H1 (cell line): ENCODE data around the gene CCAR1. TPM values are rescaled to one million over a fixed set of nuclear protein-coding genes. Genes with fewer than 3 reads are reported as not detected.

ENCODE experiments used
- CTCF ChIA-PET: fragments of 300-600 bp; sonication (Branson Sonifier 250); formaldehyde crosslinking; loops from one replicate; lab custom pipeline; 2021; ENCODE audit not compliant: partially characterized antibody; lab: Charles Lee
- POLR2A ChIA-PET: fragments of 300-600 bp; sonication (Branson Sonifier 250); formaldehyde crosslinking; loops from one replicate; lab custom pipeline; 2021; ENCODE audit warnings: inconsistent platforms; ENCODE audit not compliant: partially characterized antibody; lab: Charles Lee
- DNase-seq, 2 experiments: peaks; one replicate each; pipeline versions ENCODE4 v3.0.0 to v3.0.0-alpha.2; 2010 to 2022; ENCODE audit warnings: low spot score in 2 of 2, low read depth in 1 of 2, mixed read lengths in 1 of 2
- FAIRE-seq: peaks from 2 replicates; lab custom pipeline; 2011; peaks lifted over from hg19 to GRCh38; lab: Jason Lieb, UNC
- H2AFZ ChIP-seq: 2 replicates; pipeline ENCODE4 v1.8.1; 2012; ENCODE audit warnings: low read length, inconsistent platforms
- H2AK5ac ChIP-seq: 2 replicates; pipeline ENCODE4 v1.6.1; 2013; ENCODE audit warnings: low read depth, low read length
- H2BK120ac ChIP-seq: replicated peaks from 2 replicates; pipeline ENCODE3; 2013; ENCODE audit warnings: low read depth, low read length, inconsistent platforms
- H2BK12ac ChIP-seq: 2 replicates; pipeline ENCODE4 v1.6.1; 2013; ENCODE audit warnings: low read depth, low read length
- H2BK15ac ChIP-seq: 2 replicates; pipeline ENCODE4 v1.6.1; 2013; ENCODE audit warnings: low read length
- H2BK20ac ChIP-seq: 2 replicates; pipeline ENCODE4 v1.6.1; 2013; ENCODE audit warnings: low read length
- H2BK5ac ChIP-seq: 2 replicates; pipeline ENCODE4 v1.6.1; 2013; ENCODE audit warnings: low read depth, low read length
- H3K14ac ChIP-seq: 2 replicates; pipeline ENCODE4 v1.6.1; 2013; ENCODE audit warnings: inconsistent platforms; ENCODE audit not compliant: insufficient read length
- H3K18ac ChIP-seq: 2 replicates; pipeline ENCODE4 v1.6.1; 2013; ENCODE audit warnings: low read length; ENCODE audit errors: extremely low read depth
- H3K23ac ChIP-seq: 2 replicates; pipeline ENCODE4 v1.6.1; 2013; ENCODE audit warnings: inconsistent platforms; ENCODE audit not compliant: insufficient read length
- H3K23me2 ChIP-seq: 2 replicates; pipeline ENCODE4 v1.6.1; 2013; ENCODE audit warnings: low read depth, low read length
- H3K27ac ChIP-seq: 2 replicates; pipeline ENCODE4 v1.6.1; 2011; ENCODE audit warnings: low read depth, low read length, inconsistent platforms
- H3K27me3 ChIP-seq, 4 experiments: replicated peaks in 1 of 4; 1 replicate in 1 of 4; 2 replicates in 3 of 4; pipeline versions ENCODE4 v1.6.1 to v1.8.1; 2011 to 2013; ENCODE audit warnings: low read length in 3 of 4, mild to moderate bottlenecking in 3 of 4, inconsistent platforms in 2 of 4, mixed read lengths in 2 of 4, moderate library complexity in 1 of 4; ENCODE audit not compliant: control insufficient read depth in 3 of 4, insufficient read depth in 3 of 4; ENCODE audit errors: extremely low read depth in 1 of 4
- H3K36me3 ChIP-seq, 4 experiments: 2 replicates each; pipeline versions ENCODE4 v1.6.1 to v1.8.1; 2011 to 2013; ENCODE audit warnings: mild to moderate bottlenecking in 4 of 4, low read length in 3 of 4, moderate library complexity in 2 of 4, control low read depth in 1 of 4, inconsistent platforms in 1 of 4; ENCODE audit not compliant: insufficient read depth in 4 of 4, control insufficient read depth in 2 of 4
- H3K4ac ChIP-seq: replicated peaks from 2 replicates; pipeline ENCODE3; 2013; ENCODE audit warnings: low read length, low read depth, mixed read lengths, inconsistent platforms; ENCODE audit not compliant: insufficient read length
- H3K4me1 ChIP-seq, 4 experiments: replicated peaks in 1 of 4; 1 replicate in 1 of 4; 2 replicates in 3 of 4; pipeline versions ENCODE4 v1.6.1 to v1.8.1; 2011 to 2013; ENCODE audit warnings: low read length in 3 of 4, inconsistent platforms in 2 of 4, mixed read lengths in 1 of 4; ENCODE audit not compliant: insufficient read depth in 4 of 4, control insufficient read depth in 3 of 4
- H3K4me2 ChIP-seq, 2 experiments: 2 replicates each; pipeline versions ENCODE4 v1.6.1 to v1.8.1; 2011 to 2013; ENCODE audit warnings: low read depth in 2 of 2, low read length in 2 of 2, control low read depth in 1 of 2, inconsistent platforms in 1 of 2, mild to moderate bottlenecking in 1 of 2; ENCODE audit not compliant: insufficient read depth in 1 of 2
- H3K4me3 ChIP-seq, 4 experiments: fragments of 200-600, 300-600 bp in 1 of 4; sonication (generic), shearing (Covaris generic), sonication (Bioruptor Twin) in 1 of 4; 2 replicates each; pipeline versions ENCODE4 v1.5.1 to v1.8.1; 2011 to 2016; ENCODE audit warnings: low read length in 4 of 4, low read depth in 3 of 4, control low read depth in 2 of 4, inconsistent platforms in 2 of 4, mild to moderate bottlenecking in 2 of 4, mixed read lengths in 1 of 4, moderate library complexity in 1 of 4; ENCODE audit not compliant: insufficient read depth in 2 of 4; ENCODE audit errors: extremely low read depth in 1 of 4
- H3K56ac ChIP-seq: replicated peaks from 2 replicates; pipeline ENCODE3; 2013; ENCODE audit warnings: low read depth, mild to moderate bottlenecking, mixed read lengths, low read length, inconsistent platforms; ENCODE audit not compliant: insufficient read length
- H3K79me1 ChIP-seq: 2 replicates; pipeline ENCODE4 v1.6.1; 2013; ENCODE audit warnings: low read depth, low read length, control low read depth
- H3K79me2 ChIP-seq, 2 experiments: 2 replicates each; pipeline versions ENCODE4 v1.6.1 to v1.8.1; 2012 to 2013; ENCODE audit warnings: low read length in 2 of 2, mild to moderate bottlenecking in 2 of 2, inconsistent platforms in 1 of 2; ENCODE audit not compliant: insufficient read depth in 2 of 2, control insufficient read depth in 1 of 2
- H3K9ac ChIP-seq, 4 experiments: replicated peaks in 1 of 4; 1 replicate in 1 of 4; 2 replicates in 3 of 4; pipeline versions ENCODE4 v1.6.1 to v1.8.1; 2011 to 2013; ENCODE audit warnings: low read depth in 3 of 4, low read length in 3 of 4, control low read depth in 2 of 4, mild to moderate bottlenecking in 2 of 4, moderate library complexity in 2 of 4, inconsistent platforms in 1 of 4; ENCODE audit errors: extremely low read depth in 1 of 4
- H3K9me3 ChIP-seq, 2 experiments: 2 replicates each; pipeline versions ENCODE4 v1.6.1 to v1.8.1; 2012 to 2013; ENCODE audit warnings: mild to moderate bottlenecking in 2 of 2, moderate library complexity in 2 of 2, control low read depth in 1 of 2, inconsistent platforms in 1 of 2, low read depth in 1 of 2, low read length in 1 of 2, mixed read lengths in 1 of 2; ENCODE audit not compliant: insufficient read depth in 2 of 2
- H4K20me1 ChIP-seq, 2 experiments: replicated peaks in 1 of 2; 2 replicates each; pipeline versions ENCODE3 to v1.8.1; 2011 to 2013; ENCODE audit warnings: inconsistent platforms in 2 of 2, low read length in 2 of 2, mild to moderate bottlenecking in 1 of 2; ENCODE audit not compliant: insufficient read depth in 2 of 2, control insufficient read depth in 1 of 2
- H4K5ac ChIP-seq: 2 replicates; pipeline ENCODE4 v1.6.1; 2013; ENCODE audit warnings: low read length, low read depth, mixed read lengths, inconsistent platforms; ENCODE audit not compliant: insufficient read length
- H4K8ac ChIP-seq: 2 replicates; pipeline ENCODE4 v1.8.0; 2013; ENCODE audit warnings: mild to moderate bottlenecking, moderate library complexity, low read length, inconsistent platforms; ENCODE audit not compliant: insufficient read depth; ENCODE audit errors: extremely low read depth
- H4K91ac ChIP-seq: replicated peaks from 2 replicates; pipeline ENCODE3; 2013; ENCODE audit warnings: low read length, mixed read lengths, inconsistent platforms; ENCODE audit not compliant: insufficient read length
- ATF2 ChIP-seq: IDR thresholded peaks from 2 replicates; pipeline ENCODE4 v1.6.1; 2012; ENCODE audit warnings: low read length, inconsistent platforms
- CEBPB ChIP-seq: IDR thresholded peaks from 2 replicates; pipeline ENCODE4 v1.6.1; 2012; ENCODE audit warnings: low read depth, low read length
- CREB1 ChIP-seq: IDR thresholded peaks from 2 replicates; pipeline ENCODE4 v1.6.1; 2012; ENCODE audit warnings: inconsistent platforms
- CTCF ChIP-seq, 3 experiments: IDR thresholded peaks; 1 replicate in 2 of 3; 2 replicates in 1 of 3; pipeline versions ENCODE4 v1.5.1 to v1.6.1; 2011; ENCODE audit warnings: low read length in 3 of 3, mild to moderate bottlenecking in 3 of 3, inconsistent platforms in 2 of 3, low read depth in 1 of 3, moderate library complexity in 1 of 3; ENCODE audit not compliant: insufficient read depth in 1 of 3; ENCODE audit errors: control extremely low read depth in 1 of 3
- PHF8 ChIP-seq: fragments of 200-600 bp; sonication (generic); conservative IDR thresholded peaks from 2 replicates; pipeline ENCODE4 v1.7.1; 2012; ENCODE audit warnings: low read depth, mild to moderate bottlenecking, inconsistent platforms, low read length, moderate library complexity
- RAD21 ChIP-seq, 2 experiments: IDR thresholded peaks in 1 of 2; conservative IDR thresholded peaks in 1 of 2; 2 replicates each; pipeline ENCODE4 v1.6.1; 2011; ENCODE audit warnings: low read depth in 2 of 2, low read length in 2 of 2, improper control_type of control experiment in 1 of 2, inconsistent platforms in 1 of 2, mild to moderate bottlenecking in 1 of 2, moderate library complexity in 1 of 2
- SP1 ChIP-seq: IDR thresholded peaks from 2 replicates; pipeline ENCODE4 v1.6.1; 2011; ENCODE audit warnings: low read depth, low read length
- SUZ12 ChIP-seq: fragments of 200-600 bp; sonication (generic); IDR thresholded peaks from 2 replicates; pipeline ENCODE4 v1.6.1; 2012; ENCODE audit warnings: mild to moderate bottlenecking, inconsistent platforms, low read length, moderate library complexity, mixed read lengths
- USF2 ChIP-seq: IDR thresholded peaks from 2 replicates; pipeline ENCODE4 v1.6.1; 2011; ENCODE audit warnings: low read length, improper control_type of control experiment
- WGBS, 2 experiments: shearing (Covaris generic) in 1 of 2; methylation state at CpG; one replicate each; pipeline versions ENCODE4 v1.1.6 to v1.1.7; 2013 to 2015; ENCODE audit warnings: low lambda C conversion rate in 2 of 2, mixed read lengths in 2 of 2, inconsistent platforms in 1 of 2, low coverage in 1 of 2, missing lambda C conversion rate in 1 of 2; ENCODE audit not compliant: insufficient replicate concordance in 2 of 2, insufficient coverage in 1 of 2, insufficient read length in 1 of 2; ENCODE audit errors: extremely low coverage in 1 of 2, missing lambda C conversion rate in 1 of 2; 5-methylcytosine and 5-hydroxymethylcytosine counted together
- polyA plus RNA-seq, 7 experiments: library from polyadenylated mRNA; depleted of rRNA in 3 of 7; stranded (reverse) in 5 of 7; unstranded in 2 of 7; fragments of >200 nt in 5 of 7; fragments of 200-250 nt in 2 of 7; gene quantifications; 1 replicate in 5 of 7; 2 replicates in 1 of 7; 4 replicates in 1 of 7; pipeline versions ENCODE4 v1.2.1 to v1.2.3, GENCODE V29; 2011 to 2013; ENCODE audit warnings: missing spikeins in 2 of 7, mixed read lengths in 2 of 7
- total RNA-seq: library from RNA; stranded (reverse); fragmentation: NEBNext Ultra II Directional; extraction: Animal tissue kit (Norgen Biotek cat#: 25700); gene quantifications from 2 replicates; pipeline ENCODE4 v1.2.1, GENCODE V29; 2021

The CCAR1 gene
- total and polyA plus RNA-seq, 2 of the 8 experiments (the other 6 are each of a cell fraction or from before 2014, with no cell fraction given): 91.6 to 111 TPM

- H3K4me3 ChIP-seq: no peak overlapping the region
- no peak overlapping the region for H3K14ac ChIP-seq
- H3K79me1 ChIP-seq: no peaks in the 10 kb centered on the region
- no peak overlapping the region for H4K8ac ChIP-seq
- H3K56ac ChIP-seq: no peak overlapping the region
- H3K4me1 ChIP-seq: no peaks in the 10 kb centered on the region
- DNase-seq: no peak
- no peak overlapping the region for H3K4me2 ChIP-seq
- H2BK5ac ChIP-seq: no peak overlapping the region
- ChIA-PET POLR2A (interaction anchor here (2.0 kb wide), 1 partner anchor 16 kb away, joined by 5 read pairs; the partner anchor contains the start of gene CCAR1), CTCF (no interaction called here)
- H3K9ac ChIP-seq: no peak overlapping the region
- no peak overlapping the region for H3K23ac ChIP-seq
- no peak overlapping the region for H4K5ac ChIP-seq
- no peaks in the 10 kb centered on the region for H3K27me3 ChIP-seq
- no peak overlapping the region for H3K18ac ChIP-seq
- H4K91ac ChIP-seq: no peak overlapping the region
- H2BK12ac ChIP-seq: no peak overlapping the region
- H2BK15ac ChIP-seq: no peak overlapping the region
- H2BK120ac ChIP-seq: no peak overlapping the region
- H3K4ac ChIP-seq: no peak overlapping the region
- H3K36me3 ChIP-seq: no peaks in the 10 kb centered on the region
- WGBS, 2 experiments: 100% methylated on average over 1 of the region's 1 CpG; no CpG with 5 or more reads in 1 of the 2 experiments
- no peaks in the 10 kb centered on the region for H3K9me3 ChIP-seq
- H4K20me1 ChIP-seq: no peaks in the 10 kb centered on the region
- no peak for FAIRE-seq
- no peaks in the 10 kb centered on the region for H3K23me2 ChIP-seq
- H2BK20ac ChIP-seq: no peak overlapping the region
- no peak overlapping the region for H2AK5ac ChIP-seq
- no peak overlapping the region for H2AFZ ChIP-seq
- no peak overlapping the region for H3K27ac ChIP-seq
- H3K79me2 ChIP-seq: no peaks in the 10 kb centered on the region
- TF ChIP-seq CTCF (IDR thresholded peaks at IDR 0.05; ENCODE audit: control extremely low read depth in 1 of 3, insufficient read depth in 1 of 3, low read depth in 1 of 3, low read length in 3 of 3): no peak
- TF ChIP-seq CREB1: no peak
- no peak for TF ChIP-seq SP1
- no peak for TF ChIP-seq RAD21 (IDR thresholded peaks at IDR 0.05 in 1 of 2, conservative IDR thresholded peaks at IDR 0.05 in 1 of 2; ENCODE audit: low read depth in 2 of 2, low read length in 2 of 2)
- no peak for TF ChIP-seq USF2
- no peak for TF ChIP-seq CEBPB
- TF ChIP-seq SUZ12: no peak
- TF ChIP-seq PHF8: no peak
- no peak for TF ChIP-seq ATF2
These were observed 15.5 kb upstream of the CCAR1 start for GRCh38 chr10:68705548-68705947.
